Stimulated activated CD8-positive, alpha-beta memory T cell treated with anti-CD3 and anti-CD28 coated beads, Interleukin-4, amount 100 ng/mL, for 4 hours (primary cell): ENCODE data around the gene PRPF40B.
A peak's percentile ranks its signal among the peaks of the same experiment; 100 is the strongest.

Source experiments
- DNase-seq, 2 donors: peaks; one replicate each; pipeline ENCODE4 v3.0.0-alpha.2; 2020; ENCODE audit warnings: low read depth in 2 of 2, low spot score in 1 of 2

The PRPF40B gene

DNA sequence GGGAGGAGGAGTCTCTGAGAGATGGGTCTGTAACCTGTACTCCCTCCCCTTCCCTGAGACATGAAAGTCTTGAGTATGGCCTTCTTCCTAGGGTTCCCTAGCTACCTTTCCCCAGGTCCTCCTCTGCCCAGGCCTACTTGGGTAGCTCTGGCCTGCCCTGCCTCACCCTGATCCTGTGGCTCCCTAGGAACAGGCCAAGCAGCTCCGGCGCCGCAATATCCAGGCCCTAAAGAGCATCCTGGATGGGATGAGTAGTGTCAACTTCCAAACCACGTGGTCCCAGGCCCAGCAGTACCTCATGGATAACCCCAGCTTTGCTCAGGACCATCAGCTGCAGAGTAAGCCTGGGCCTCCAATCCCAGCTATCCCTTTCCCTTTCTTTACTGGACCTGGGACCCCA is 12.3 kb downstream of the PRPF40B start:
- no peak for DNase-seq

DNA sequence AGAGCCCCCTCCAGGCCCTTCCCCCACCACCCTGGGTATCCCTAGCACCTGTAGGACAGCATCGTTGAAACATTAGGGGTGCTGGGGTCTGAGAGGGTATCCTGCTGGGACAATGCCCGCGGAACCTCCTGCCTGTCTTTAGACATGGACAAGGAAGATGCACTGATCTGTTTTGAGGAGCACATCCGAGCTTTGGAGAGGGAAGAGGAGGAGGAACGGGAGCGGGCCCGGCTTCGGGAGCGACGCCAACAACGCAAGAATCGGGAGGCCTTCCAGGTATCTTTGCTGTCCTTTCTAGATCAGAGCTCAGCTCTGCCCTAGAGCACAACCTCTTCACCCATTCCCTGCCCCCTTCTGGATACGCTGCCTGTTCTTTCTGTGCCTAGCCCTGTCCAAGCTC is 13.2 kb downstream of the PRPF40B start:
- DNase-seq, result no peak

DNA sequence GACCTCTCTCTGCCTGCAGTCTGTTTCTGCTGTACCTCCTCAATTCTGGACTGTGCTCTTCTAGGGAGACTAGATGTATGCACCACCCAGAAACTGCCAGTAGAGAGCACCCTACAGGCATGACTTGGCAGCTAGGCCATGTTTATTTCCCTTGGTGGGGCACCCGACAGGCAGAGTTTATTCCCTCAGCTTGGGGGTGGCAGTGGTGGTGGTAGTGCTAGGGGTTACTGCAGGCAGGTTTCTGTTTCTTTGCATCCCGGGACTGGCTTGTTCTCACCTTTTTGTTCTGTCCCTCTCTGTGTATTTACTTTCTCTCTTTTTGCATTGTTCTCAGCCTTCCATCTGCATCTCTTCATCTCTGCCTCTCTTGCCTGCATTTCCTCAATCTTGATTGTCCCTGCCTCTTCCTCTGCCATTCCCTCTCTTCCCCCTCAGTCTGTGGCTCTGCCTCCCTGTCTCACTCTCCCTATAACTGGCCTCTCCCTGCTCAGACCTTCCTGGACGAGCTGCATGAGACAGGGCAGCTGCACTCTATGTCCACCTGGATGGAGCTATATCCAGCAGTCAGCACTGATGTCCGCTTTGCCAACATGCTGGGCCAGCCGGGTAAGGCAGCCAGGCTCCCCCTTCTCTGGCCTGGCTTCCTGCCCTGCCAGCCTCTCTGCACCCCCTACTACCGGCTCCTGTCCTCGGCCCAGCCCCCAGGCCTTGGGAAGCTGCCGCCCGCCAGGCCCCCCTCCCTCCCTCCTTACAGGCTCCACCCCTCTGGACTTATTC is 13.8 kb downstream of the PRPF40B start:
- DNase-seq, result no peak

DNA sequence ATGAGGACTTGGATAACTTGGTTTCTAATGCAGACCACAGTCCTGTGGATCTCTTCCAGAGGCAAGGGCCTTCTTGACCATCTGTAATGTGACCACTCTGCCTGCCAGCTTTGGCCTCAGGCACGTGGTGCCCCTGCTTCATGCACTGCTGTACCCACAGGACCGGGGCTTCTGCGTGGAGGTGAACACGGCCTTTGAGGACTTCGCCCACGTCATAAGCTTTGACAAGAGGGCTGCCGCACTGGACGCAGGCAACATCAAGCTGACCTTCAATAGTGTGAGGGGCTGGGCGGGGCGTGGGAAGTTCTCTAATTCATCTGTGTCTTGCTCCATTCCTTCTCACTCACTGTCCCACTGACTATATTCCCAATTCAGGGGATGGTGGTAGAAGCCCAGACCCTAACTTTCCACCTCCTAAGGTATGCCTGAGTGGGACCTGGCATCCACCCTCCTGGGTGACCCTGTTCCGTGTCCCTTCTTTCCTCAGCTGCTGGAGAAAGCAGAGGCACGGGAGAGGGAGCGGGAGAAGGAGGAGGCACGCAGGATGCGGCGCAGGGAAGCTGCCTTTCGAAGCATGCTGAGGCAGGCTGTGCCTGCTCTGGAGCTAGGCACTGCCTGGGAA is 18.5 kb downstream of the PRPF40B start:
- no peak for DNase-seq

DNA sequence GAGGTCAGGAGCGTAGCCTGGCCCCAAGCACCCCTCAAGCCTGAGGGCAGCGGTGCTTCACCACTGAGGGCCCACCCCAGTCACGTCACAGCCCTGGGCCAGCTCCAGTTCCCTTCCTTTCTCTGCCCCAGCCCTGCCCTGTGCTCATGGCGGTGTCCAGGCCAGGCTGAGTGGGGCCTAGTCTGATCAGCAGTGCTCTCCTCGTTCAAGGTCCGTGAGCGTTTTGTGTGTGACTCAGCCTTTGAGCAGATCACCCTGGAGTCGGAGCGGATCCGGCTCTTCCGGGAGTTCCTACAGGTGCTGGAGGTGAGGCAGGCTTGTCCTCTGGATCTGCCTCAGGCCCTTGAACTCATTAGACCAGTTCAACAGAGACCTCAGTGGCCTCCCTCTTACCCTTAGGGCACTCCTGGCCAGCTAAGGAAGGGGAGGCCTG is 19.0 kb downstream of the PRPF40B start:
- no peak for DNase-seq

DNA sequence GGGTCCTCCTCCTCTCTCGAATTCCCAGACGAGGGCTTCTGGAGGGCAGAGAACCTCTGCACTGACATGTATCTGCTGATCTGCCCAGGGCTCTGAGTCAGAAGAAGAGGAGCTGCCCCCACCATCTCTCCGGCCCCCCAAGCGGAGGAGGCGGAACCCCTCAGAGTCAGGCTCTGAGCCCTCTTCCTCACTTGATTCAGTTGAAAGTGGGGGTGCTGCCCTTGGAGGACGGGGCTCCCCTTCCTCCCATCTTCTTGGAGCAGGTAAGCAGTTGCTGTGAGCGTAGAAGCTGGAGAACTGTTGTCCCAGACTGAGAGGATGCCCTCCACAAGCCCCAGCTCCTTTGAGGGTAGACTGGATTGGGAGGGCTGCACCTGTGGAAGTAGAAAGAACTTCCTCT is 19.8 kb downstream of the PRPF40B start:
- no peak for DNase-seq

DNA sequence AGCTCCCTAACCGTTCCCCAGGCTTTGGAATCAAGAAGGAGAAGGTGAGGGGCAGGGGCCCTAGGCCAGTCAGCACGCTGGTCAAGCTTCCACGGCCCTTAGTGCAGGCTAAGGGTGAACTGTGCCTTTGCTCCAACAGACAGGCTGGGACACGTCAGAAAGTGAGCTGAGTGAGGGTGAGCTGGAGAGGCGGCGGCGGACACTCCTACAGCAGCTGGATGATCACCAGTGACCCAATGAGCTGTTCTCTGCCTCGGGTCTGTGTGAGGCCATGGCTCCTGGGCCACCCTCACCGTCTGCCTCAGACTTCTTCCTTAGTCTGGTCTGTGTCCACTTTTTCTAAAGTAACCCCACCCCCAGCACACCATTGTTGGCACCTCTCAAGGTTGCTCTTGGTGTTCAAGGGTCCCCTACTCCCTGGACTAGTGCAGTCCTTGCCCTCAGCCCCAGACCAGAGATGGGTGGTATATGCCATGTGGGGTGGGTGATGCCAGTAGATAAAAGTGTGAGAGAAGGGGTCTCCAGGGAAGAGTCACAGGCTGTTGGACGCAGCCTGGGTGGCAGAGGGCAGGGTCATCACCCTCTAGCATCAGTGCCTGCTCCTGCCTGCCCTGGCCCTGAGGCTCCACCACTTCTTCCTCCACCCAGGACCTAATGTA is 20.7 kb downstream of the PRPF40B start:
- DNase-seq, result no peak

DNA sequence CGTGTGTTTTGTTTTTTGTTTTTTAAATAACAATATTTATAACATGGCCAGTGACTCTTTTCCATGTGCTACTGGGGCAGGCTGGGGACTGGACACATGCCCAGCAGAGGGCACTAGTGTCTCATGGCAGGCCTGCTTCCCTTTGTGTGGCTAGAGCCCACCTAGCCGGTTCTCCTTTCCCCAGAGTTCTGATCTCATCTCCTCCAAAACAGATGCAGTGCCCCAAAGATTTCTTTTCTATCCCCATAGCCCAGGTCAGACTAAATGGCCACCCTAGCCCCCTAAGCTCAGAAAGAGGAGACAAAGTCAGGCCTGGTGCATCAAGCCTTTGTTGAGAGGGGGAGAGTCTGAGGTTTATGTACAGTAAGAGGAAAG is 21.2 kb downstream of the PRPF40B start:
- DNase-seq, result peak; percentile 61 to 62

DNA sequence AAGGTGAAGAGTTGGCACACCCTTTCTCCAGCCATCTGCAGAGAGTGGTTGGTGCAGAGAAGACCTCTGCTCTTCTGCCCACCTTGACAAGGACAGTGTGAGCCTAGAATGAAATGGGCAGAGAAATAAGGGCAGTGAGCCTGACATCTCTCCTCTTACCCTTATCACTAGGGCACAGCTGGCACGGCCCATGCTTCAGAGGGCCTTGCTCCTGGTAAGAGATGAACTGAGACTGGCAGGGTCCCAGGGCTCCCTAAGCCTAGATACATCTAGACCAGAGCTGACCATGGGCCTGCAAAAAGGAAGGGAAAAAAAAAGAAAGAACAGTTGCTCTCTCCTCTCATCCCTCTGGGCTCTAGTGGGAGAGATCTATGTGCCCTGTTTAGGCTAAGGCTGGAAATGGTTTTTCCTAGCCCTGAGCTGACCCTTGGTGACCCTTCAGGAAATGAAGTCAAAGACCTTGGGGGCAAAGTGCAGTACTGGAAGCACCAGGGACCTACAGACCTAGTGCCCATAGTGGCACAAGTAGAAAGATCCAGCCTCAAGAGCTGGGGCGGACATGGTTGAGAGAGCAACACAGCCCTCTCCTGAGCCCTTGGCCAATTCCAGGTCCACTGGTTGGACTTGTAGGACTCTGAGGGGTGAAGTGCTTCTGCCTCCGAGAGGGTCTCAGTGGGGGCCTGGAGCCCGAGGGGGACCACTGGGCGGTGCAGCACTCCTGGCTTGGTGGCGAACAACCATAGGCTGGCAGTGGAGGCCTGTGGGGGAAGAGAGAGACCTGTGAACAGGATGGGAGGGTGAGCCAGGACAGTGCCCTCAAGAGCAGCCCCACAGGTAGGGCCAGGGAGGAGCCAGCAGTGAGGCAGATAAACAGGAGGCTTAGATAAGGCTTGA is 22.0 kb downstream of the PRPF40B start:
- DNase-seq, result no peak

DNA sequence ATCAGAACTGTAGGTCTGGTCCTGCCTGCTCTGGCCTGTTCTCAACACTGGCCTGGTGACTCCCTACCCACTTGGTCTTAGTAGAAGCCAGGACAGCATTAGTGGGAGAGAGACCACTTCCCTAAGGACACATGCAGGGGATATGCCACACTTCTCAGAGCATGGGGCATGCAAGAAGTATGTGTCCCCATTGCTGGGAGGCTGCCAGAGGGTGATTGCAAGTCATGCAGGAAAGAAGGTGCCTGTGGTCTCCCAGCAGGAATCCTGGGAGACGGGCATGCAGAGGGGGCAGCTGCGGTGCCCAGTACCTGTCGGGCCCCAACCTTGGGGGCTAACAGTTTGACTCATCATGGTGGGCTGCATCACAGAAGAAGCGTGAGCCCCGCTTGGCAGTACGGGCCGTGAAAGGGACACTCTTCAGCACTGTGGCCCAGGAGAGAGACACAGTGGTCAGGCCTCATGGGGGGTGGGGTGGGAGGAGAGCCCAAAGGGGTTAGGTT is 23.0 kb downstream of the PRPF40B start:
- no peak for DNase-seq

DNA sequence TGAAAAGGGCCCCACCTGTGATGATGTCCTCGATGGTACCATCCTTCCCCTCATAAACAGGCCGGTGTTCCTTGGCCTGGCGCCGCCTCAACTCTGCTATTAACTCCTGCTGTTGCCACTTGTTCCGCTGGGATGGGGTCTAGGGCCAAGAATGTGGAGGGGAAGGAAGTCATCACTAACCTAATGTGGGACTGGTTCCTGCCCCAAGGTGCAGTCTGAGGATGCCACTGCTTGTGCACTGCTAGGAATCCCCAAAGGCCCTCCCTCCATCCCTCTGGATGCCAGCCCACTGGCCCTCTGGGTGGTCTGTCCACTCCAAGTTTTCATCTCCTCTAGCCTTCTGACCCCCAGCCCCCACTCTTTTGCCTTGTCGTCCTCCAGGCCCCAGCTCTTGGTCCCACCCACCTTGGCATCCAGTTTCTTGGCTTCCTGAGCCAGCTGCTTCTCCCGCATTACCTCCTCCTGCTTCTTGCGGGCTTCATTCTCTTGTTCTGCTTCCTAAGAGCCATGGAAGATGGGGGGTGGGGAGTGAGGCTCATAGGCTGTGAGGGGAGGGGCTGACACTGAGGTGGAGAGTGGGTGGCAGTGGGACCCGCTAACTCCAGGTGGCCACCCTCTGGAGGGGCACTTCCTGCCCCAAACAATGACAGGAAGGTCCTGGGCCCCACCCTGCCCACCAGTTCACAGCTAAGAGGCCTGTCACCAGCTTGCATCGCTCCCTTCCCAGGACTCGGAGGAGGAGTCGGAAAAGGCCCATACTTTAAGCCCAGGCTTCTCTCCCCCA is 23.7 kb downstream of the PRPF40B start:
- no peak for DNase-seq

DNA sequence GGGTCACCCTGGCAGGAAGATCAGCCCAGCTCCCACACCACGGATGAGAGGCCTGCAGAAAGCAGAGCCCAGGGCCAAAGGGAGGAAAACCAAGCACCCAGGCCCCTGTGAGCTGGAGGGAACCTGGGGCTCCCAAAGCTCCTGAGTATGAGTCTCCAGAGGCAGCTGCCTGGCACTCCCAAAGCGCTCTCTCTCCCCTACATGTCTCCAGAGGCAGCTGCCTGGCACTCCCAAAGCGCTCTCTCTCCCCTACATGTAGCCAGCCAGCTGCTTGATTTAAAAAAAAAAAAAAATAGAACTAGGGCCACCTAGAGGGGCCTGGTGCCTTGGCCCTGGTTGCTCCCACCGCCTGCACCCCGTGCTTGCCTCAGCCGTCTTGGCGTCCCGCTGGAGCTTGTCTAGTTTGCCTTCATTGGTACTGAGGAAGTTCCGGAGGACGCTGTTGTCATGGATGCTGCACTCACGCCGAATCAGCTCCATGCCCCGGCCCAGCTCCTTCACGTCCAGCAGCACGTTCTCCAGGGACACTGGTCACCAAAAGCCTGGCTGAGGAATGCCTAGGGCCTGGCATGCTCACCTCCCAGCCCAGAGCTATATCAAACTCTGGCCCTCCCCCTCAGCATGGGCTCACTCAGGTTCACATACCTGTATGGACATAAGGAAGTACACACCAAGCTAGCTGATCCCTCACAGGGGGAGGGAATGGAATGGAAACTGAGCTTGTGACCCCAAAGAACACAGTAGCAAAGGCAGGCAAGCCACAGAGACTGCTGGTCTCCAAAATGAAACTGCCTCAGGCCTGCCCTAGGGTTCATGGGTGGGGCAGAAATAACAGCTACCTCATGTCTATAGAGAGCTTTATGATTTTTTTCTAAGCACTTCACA is 24.7 kb downstream of the PRPF40B start:
- no peak for DNase-seq

DNA sequence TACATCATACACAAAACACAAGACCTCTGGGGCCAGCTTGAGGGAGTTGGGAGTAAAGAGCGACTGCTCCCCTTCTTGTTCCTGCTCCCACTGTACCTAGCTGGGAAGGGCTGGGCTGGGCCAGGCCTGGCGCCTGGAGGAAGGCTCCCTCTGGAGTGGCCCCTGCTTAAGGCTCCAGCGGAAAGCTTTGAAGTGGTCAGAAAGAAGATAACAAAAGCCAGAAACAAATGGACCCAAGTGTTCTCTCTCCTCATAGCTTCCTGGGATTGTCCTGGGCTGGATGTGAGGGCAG is 25.3 kb downstream of the PRPF40B start:
- no peak for DNase-seq

DNA sequence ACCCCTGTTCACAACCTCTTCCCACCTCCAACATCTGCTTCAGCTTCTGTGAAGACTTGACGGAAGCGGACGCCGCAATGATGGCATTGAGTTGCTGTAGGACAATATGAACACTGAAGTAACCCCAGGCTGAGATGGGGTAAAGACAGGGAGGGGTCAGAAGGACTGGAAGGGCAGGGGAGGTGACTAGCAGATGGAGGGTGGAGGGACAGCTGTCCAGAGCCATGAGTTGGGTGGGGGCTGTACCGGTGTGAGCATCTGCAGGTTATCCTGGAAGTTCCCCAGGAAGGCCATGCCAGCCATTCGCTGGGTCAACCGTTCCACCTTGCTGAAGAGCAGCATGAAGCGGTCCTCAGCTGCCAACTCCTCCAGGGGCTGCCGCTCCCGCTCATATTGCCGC is 26.1 kb downstream of the PRPF40B start:
- no peak for DNase-seq

DNA sequence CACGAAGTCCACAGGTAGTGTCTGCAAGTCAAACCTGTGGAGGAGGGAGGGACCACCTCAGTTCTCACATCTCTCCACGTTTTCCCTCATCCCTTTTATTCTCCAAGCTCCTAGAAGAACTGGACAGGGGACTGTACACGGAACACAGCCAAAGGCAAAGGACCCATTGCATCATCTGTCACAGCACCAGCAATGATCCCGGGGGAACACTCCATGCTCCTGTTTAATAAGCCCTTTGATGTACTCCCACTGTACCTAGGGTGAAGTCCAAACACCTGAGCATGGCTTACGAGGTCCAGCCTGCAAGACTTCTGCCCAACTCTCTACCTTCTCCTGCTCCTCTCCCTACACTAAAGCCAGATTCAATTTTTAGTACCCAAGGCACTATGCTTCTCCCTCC is 26.5 kb downstream of the PRPF40B start:
- no peak for DNase-seq

DNA sequence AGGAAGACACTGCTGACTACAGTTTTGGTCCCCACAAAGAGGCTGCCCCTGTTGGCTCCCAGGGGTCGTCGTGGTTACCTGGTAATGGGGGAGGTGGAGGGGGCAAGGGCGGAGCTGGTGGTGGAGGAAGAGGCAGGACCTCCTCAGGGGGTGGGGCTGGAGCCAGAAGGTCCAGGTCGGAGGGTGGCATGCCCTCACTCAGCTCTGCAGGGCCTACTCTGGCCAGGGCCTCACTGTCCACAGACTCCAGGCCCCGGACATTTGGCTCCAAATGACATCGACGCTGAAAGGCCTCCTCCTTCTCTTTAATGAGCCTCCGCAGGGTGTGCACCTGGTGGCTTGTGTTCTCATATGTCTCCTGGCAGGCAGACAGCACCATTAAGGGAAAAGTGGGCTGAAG is 28.5 kb downstream of the PRPF40B start:
- no peak for DNase-seq

DNA sequence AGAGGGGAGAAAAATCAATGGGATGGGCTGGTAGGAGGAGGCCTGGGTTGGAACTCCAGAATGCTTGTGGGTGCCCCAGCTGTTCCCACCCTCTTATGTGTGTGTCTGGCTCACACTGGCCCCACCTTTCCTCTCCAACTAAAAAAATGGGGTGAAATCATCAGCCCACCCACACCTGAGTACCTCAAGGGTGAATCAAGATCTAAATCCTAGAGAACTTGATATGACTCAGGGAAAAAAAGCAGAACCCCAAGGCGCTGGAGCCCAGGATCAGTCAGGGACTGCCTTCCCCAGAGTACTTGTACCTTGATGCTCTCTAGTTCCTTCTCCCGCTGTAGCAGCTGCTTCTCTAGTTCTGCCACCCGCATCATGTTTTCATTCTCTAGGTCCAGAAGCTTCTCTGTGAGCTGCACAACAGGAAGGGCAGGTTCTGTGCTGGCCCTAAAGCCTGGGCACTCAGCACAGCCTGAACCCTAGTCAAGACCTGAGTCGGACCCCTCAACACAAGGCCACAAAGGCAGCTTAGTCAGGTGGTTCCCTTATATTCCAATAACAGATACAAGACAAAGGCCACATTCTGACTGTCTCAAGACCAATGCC is 29.7 kb downstream of the PRPF40B start:
- DNase-seq, result no peak

DNA sequence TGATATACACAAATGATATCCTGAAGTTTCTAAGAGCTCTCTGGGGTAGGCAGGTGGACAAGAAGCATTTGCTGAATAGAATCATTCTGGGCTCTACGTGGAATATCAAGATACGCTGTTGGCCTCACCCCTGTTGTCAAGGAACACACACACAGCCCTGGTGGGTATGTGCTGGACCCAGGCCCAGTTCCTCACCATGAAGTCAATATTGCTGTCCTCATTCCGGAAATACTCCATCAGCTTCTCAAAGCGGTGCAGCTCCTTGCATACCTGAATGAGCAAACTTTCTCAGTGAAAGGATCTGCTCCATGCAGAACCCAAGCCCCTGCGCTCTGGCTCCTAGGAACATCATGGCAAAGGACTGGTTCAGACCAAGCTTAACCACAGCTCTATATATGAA is 31.4 kb downstream of the PRPF40B start:
- DNase-seq, result no peak

DNA sequence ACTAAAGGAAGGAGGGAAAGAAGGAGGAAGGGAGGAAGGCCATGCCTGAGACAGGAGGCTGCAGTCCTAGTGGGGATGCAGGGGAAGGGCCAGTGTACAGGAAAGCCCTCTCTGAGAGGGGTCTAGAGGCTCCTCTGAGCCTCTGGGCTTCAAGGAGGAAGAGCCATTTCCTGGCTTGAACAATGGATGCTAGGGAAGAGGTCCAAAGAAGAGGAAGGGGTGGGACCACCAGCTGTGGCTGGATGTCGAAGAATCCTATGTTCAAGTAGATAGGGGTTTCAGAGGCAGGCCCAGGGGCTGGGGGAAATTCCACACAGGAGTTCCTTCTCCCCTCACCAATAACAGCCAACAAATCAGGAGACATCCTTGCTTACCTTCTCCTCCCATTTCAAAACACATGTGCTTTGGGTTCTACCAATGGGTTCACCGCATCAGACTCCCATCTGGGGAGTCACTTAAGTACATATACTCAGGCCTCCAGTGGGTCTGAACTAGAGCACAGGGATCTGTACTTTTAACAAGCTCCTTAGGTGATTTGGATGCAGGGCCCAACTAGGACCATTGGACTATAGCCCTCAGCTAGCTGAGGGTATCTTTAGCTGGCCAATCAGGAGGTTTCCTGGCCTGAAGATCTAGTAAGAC is 32.4 kb downstream of the PRPF40B start:
- no peak for DNase-seq
